ENCODE measurements around the gene RSL1D1. TPM values are rescaled to one million over a fixed set of nuclear protein-coding genes. Genes with fewer than 3 reads are reported as not detected.

RSL1D1 gene
- total and polyA plus RNA-seq, 9 of the 15 experiments (the other 6 are each of a cell fraction or from before 2014, with no cell fraction given) = 259 to 753 (median 373) TPM

DNA sequence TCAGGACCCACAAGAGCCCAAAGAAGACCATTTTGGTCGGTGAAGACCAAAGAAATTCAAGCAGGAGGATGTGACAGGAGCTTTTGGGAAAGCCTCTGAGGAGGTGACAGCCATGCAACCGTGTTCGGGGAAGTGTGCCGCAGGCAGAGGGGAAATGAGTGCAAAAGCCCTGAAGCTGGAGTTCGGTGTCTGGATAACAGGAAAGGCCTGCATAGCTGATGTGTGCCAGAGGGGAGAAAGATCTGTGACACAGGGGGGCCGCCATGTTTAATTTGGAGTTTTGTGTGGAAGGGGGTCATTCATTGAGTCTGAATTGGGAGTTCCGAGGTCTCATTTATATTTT lies 53.4 kb downstream of the RSL1D1 start (continued):
- TF ChIP-seq, protein P1, sequence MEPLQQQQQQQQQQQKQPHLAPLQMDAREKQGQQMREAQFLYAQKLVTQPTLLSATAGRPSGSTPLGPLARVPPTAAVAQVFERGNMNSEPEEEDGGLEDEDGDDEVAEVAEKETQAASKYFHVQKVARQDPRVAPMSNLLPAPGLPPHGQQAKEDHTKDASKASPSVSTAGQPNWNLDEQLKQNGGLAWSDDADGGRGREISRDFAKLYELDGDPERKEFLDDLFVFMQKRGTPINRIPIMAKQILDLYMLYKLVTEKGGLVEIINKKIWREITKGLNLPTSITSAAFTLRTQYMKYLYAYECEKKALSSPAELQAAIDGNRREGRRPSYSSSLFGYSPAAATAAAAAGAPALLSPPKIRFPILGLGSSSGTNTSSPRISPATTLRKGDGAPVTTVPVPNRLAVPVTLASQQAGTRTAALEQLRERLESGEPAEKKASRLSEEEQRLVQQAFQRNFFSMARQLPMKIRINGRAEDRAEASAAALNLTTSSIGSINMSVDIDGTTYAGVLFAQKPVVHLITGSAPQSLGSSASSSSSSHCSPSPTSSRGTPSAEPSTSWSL (CRISPR knock-in tag; IDR thresholded peaks at IDR 0.05; ENCODE audit: borderline replicate concordance) = no peak
- TF ChIP-seq NFRKB (IDR thresholded peaks at IDR 0.05; ENCODE audit: low read depth) (peak; percentile 83; the same call in 1 of the 2 replicates), MEIS2 (IDR thresholded peaks at IDR 0.05; ENCODE audit: partially characterized antibody) (no peak), ZNF224 (CRISPR knock-in tag; IDR thresholded peaks at IDR 0.05) (no peak), SMARCA5 (IDR thresholded peaks at IDR 0.05) (no peak), OTX1 (CRISPR knock-in tag; IDR thresholded peaks at IDR 0.05) (peak; percentile 9; the same call in 1 of the 2 replicates), ZNF511 (CRISPR knock-in tag; IDR thresholded peaks at IDR 0.05) (no peak), KDM5B (IDR thresholded peaks at IDR 0.05; ENCODE audit: insufficient replicate concordance, low read depth, low read length) (peak; percentile 7), CHD1 (IDR thresholded peaks at IDR 0.05; ENCODE audit: low read length) (peak; percentile 44), ZNF175 (CRISPR knock-in tag; IDR thresholded peaks at IDR 0.05; ENCODE audit: low read depth) (no peak), SREBF1 (IDR thresholded peaks at IDR 0.05; ENCODE audit: borderline replicate concordance, low read depth, low read length) (no peak), ZNF699 (CRISPR knock-in tag; IDR thresholded peaks at IDR 0.05; ENCODE audit: insufficient replicate concordance) (no peak), ZNF79 (CRISPR knock-in tag; IDR thresholded peaks at IDR 0.05; ENCODE audit: low read depth) (no peak), BRD9 (IDR thresholded peaks at IDR 0.05; ENCODE audit: low read depth, partially characterized antibody) (no peak), FOXJ3 (CRISPR knock-in tag; IDR thresholded peaks at IDR 0.05) (no peak), TEAD4 (IDR thresholded peaks at IDR 0.05; ENCODE audit: low read length) (0 out of 2 replicates have a peak, but pooled peaks have one; percentile 1), TEAD4 (CRISPR knock-in tag; IDR thresholded peaks at IDR 0.05; ENCODE audit: borderline replicate concordance) (no peak), TAF1 (IDR thresholded peaks at IDR 0.05; ENCODE audit: control insufficient read depth, extremely low read depth, insufficient read depth, low read length, severe bottlenecking) (peak; percentile 10)
- TF ChIP-seq, protein P2, sequence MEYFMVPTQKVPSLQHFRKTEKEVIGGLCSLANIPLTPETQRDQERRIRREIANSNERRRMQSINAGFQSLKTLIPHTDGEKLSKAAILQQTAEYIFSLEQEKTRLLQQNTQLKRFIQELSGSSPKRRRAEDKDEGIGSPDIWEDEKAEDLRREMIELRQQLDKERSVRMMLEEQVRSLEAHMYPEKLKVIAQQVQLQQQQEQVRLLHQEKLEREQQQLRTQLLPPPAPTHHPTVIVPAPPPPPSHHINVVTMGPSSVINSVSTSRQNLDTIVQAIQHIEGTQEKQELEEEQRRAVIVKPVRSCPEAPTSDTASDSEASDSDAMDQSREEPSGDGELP (CRISPR knock-in tag; IDR thresholded peaks at IDR 0.05; ENCODE audit: borderline replicate concordance) = no peak
- TF ChIP-seq, protein P3, sequence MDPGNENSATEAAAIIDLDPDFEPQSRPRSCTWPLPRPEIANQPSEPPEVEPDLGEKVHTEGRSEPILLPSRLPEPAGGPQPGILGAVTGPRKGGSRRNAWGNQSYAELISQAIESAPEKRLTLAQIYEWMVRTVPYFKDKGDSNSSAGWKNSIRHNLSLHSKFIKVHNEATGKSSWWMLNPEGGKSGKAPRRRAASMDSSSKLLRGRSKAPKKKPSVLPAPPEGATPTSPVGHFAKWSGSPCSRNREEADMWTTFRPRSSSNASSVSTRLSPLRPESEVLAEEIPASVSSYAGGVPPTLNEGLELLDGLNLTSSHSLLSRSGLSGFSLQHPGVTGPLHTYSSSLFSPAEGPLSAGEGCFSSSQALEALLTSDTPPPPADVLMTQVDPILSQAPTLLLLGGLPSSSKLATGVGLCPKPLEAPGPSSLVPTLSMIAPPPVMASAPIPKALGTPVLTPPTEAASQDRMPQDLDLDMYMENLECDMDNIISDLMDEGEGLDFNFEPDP (CRISPR knock-in tag; IDR thresholded peaks at IDR 0.05) = no peak

Data from K562 (cell line).